SHP77 (cell line): ENCODE measurements around the gene CD151.

Experiments
- DNase-seq, 2 experiments: peaks; one replicate each; lab custom pipeline; 2025; lab: John Stamatoyannopoulos, UW

Gene CD151

DNA sequence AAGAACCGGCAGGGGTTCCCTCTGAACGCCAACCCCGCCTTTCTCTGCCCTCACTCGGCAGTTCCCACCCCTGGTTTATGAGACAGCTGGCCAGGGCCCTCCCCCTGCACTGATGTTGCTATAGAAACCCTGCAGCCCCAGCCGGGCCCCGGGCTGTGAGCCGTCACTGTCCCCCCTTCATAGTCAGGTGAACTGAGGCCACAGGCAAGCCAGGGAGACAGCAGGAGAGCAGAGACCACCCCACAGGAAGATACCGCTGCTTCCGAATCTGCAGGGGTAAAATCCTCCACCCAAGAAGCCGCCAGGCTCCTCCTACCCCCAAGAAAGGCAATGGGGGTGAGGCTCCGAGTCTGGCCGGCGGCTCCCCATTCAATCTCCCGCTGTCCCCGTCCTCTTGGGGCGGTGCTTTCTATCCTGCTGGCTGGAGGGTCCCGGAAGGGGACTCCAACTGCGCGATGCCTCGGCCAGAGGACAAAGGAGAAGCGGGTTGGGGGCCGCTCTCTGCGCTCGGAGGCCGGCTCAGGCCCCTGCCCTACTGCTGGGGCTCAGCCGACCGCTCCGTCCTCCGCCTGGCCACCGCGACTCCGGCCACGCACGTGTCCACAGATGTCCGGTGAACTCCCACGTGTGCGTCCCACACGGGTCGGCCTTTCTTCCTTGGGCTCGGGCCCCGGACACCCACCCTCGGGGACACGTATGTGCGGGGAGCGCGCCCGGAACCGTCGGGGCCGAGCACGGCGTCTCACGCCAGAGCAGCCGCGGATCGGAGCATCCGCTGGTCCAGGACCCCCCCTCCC lies 35.3 kb upstream of the CD151 start:
- peak in 1 of 2 experiments; percentile 38 for DNase-seq

DNA sequence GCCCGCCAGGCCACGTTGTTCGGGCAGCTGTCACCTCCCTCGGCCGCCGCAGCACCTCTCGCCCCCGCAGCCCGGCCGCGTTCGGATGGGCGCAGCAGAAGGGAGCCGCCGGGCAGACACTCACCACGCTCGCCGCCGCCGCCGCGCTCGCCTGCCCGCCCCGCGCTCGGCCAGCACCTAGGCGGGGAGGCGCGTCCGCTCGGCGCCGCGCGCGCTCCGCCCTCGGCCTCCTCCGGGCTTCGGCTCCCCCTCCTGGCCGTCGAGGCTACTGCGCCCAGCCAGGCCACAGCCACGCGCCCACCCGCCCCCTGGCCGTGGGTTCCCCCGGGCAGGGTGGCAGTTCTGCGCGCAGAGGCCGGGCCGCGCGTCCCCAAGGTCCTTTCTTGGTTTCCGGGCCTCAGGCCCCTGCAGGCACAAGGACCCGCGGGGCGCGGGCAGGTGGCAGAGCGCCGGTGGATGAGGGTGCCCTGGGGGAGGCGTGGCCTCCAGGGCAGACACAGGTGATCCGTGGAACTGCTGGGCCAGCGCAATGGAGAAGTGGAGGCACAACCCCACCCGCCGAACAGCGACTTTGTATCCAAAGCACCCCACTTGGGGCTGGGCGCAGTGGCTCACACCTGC lies 34.5 kb upstream of the CD151 start, which contains the start of gene SLC25A22:
SLC25A22 (minus strand) TSS at position 189 of the 621 bp plus-strand sequence. CDS start 3,275 bp downstream, outside the sequence.
- DNase-seq: peak; percentile 45 to 46

DNA sequence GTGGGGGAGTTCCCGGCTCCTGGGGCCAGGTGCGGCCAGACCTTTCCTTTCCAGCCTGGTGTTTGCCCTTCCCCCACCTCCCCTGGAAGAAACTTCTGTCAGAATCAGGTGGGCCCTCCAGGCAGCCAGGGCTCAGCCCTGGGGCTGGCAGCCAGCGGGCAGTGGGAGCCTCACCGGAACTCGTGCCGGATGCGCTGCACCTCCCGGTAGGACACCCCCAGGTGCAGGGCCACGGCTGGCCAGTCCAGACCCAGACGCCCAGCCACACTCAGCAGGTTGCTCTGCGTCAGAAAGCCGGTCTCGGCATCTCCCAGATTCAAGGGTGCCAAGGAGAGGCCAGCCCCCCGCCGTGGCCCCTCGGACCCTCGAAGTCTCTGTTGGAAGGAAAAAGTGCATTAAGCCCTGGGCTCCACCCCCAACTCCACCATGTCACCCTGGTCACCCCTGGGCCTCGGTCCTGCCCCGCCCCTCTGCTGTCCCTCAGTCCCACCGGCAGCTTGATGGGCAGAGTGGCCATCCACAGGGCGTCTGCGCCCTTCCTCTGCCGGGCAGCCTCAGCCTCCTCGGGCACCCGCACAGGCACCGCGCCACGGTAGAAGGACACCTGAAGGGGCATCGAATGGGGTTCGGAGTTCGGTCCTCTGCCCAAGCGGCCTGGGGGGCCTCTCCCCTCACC lies 33.0 kb upstream of the CD151 start:
- DNase-seq: no peak

DNA sequence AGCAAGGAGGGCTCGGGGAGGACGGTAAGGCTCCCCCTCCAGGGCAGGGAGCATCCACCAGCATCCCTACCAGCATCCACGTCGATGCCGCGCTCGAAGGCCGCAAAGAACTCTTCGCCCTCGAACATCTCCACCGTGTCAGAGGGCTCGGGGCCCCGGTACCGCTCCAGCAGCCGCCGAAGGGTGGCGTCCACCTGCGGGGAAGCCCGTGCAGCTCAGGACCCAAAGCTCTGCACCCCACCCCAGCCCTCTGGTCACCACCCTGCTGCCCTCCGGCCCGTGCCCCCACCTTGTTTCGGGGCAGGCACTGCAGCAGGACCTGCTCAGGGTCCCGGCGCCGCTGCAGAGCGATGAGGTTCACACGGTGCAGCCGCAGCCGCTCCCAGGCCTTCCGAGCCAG lies 32.3 kb upstream of the CD151 start:
- no peak for DNase-seq

DNA sequence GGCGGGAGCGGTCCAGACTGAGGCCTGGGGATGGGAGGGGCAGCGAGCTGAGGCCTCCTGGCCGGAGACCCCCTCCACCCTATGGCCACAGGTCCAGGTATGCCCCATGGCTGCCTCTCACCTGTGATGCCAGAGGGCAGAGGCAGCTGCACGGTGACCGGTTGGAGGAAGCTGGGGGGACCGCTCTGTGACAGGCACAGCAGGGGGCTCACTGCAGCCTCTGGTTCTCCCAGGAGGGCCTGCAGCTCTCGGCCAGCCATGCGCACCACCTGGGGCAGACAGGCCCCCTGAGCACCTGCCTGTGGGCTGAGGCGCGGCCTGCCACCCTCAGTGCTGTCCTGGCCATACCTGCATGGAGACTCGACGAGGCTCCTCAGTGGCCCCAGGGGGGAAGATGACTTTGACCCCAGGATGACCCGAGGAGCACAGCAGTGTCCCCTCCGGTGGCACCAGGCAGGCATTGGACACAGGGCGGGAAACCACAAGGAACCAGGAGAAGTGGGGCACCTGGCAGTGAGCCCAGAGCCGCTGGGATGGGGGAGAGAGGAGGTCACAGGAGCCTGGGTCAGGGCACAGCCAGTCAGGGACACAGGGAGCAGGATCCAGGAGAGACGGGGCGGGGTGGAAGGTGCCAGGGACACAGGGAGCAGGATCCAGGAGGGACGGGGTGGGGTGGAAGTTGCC lies 31.5 kb upstream of the CD151 start:
- DNase-seq: no peak

DNA sequence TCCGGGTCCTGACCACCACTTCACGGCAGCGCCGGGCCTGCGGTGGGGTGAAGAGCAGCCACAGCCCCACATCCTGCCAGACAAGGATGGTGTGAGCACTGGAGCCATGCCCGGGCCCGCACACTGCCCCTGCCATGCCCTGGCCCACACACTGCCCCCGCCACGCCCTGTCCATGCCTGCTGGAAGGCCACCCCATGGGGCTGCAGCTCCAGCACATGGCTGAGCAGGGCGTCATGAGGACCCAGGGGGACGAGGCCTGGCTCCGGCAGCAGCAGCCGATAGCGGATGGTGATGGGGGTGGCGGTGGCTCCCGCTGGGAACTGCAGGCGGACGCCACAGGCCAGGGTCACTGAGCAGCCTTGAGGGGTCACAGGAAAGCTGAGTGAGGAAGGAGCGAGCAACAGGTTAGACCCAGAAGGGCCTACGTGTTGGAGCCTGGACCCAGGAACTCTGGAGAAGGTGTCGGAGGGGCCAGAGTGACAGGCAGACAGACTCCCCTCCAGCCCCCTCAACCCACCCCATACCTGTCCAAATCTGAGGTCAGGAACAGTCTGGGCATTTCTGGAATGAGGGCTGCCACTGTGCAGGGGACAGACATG lies 30.6 kb upstream of the CD151 start:
- no peak for DNase-seq

DNA sequence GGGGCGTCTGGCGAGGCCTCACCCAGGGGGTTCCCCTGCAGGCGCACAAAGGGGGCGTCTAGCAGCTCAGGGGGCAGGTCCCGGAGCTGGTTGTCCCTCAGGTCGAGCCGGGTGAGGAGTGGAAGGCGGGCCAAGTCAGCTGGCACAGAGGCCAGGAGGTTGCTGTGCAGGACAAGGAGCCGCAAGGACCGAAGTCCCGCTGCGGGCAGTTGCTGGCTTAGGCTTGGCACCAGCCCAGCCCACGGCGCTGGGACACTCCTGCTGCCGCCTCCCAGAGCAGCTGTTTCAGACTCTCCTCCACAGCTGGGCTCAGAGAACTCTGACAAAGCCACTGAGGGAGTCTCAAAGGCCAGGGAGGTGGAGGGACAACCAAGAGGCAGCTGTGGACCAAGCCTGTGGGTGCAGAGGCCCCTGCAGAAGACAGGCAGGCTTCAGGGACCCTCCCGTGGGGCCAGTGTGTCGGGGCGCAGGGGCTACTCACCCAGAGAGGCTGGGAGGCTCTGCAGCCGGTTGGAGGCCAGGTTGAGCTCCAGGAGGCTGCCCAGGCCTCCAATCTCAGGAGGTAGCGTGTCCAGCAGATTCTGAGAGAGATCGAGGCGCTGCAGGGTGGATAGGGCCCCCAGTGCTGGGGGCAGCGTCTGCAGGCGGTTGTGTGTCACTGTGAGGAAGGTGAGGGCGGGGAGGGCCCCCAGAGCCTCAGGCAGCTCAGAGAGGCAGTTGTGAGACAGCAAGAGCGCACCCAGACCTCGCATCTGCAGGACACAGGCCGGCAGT lies 29.9 kb upstream of the CD151 start:
- no peak for DNase-seq

DNA sequence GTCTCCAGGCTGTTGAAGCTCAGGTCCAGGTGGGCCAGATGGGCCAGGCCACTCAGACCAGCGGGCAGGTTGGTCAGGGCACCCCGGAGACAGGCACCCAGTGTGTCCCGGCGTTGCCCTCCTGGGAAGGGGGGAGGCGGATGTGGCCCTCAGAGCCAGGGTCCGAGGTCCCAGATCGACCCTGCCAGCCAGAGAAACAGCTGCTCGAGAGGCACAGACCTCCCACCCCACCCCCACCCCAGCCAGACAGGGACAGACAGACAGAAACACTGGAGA lies 29.3 kb upstream of the CD151 start:
- DNase-seq: no peak

DNA sequence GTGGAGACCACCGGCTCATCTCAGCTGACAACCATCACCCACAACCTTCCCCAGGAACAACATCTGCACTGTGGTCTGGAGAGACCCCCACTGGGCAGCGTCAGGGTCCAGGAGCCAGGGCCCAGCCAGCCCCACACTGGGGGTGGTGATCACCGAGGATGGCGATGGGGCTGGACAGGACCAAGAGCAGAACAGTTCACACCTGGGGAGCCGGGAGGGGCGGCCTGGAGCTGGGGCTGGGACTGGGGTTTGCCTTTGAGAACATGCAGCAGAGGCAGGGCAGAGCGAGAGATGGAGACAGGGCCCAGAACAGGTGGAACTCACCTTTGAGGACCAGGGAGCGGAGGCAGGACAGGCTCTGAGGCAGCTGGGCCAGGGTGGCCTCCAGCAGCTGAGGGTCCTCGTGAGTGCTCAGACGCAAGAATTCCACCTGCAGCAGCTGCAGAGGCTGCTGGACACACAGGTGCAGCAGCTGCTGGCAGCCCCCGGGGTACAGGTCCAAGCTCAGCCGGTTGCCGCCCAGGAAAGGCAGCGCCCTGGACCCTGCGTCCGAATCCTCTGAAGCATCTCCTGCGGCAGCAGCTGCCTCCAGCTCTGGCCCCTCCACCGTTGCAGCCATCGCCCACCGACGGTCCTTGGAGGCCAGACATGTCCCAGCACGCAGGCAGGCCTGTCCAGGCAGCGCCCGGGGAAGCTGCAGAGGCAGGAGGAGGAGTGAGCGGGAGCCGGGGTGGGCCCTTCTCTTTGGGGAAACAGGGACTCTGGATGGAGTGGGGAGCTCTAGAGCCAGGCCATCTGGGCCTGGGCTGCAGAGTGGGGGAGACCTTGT lies 28.8 kb upstream of the CD151 start:
- peak in 1 of 2 experiments; percentile 27 for DNase-seq

DNA sequence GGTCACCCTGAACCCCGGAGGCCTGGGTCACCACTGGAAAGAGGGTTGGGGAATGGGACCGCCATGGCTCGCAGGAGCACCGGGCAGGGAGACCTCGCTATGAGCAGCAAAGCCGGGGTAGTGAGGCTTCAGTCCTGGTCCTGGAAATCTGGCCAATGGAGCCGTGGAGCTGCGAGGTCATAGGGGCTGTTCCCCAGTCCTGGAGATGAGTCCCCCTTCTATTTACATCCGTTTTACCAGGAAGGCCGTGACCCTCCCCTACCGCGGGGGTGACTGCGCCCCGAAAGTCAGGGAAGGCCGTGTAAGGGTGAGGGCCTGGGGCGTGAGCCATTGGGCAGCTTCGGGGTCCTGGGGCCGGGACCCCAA lies 28.2 kb upstream of the CD151 start:
- no peak for DNase-seq

DNA sequence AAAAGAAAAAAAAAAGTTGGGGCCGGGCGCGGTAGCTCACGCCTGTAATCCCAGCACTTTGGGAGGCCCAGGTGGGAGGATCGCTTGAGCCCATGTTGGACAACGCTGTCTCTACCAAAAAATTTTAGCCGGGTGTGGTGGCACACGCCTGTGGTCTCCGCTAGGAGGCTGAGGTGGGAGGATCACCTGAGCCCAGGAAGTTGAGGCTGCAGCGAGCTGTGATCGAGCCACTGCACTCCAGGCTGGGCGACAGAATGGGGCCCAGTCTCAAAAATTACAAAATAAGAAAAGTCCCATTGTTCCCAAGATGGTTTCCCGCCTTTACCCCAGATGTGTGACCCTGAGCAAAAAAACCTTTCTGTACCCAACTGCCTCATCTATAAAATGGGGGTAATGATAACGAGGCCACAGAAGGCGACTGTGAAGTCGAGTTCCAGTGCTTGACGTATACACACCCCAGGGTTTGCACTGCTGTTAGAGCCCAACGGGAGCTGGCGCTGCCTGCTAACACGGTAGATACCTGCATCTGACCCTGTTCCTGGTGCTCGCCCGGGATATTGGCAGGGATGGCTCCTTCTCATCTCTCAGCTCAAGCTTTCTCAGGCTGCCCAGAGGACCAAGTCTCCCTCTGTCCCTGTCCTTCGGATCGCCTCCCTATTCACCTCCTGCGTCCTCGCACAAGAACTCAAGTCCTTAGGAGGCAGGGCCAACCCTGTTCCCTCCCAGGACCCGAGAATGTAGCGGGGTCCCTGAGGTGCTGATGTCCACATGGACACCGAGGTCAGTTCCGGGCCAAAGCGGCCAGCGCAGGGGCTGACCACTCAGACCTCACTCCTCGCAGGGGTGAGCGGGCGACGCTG lies 24.1 kb upstream of the CD151 start:
- DNase-seq: no peak

DNA sequence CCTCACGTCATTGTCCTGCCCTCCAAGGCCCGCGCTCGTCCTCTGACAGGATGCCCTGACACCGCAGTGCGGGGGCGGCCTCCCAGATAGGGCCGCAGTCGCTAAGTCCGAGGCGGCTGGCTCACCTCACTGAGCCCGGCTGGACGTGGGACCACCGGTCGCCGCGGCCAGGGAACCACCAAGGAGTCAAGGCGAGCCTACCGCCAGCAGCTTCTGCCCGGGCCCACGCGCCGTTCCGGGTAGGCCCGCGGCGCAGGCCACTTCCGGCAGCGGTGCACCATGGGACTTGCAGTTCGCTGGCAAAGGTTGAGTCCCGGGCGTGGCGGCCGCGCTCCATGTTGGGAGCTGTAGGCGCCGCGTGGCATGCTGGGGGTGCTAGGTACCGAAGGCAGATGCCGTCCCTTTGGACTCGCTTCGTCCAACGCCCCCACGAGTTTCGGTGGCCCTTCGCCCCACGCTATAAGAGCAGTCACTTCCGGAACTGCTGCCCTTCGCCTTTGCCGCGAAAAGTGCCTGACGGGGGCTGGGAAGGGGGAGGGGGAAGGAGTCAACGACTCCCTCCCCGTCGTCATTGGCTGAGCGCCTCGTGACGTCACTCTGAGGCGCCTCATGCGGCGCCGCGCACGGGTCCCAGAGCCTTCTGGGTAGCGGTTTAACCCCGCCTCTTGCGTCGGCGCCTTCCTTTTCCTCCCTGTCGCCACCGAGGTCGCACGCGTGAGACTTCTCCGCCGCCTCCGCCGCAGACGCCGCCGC lies 23.3 kb upstream of the CD151 start, which contains the start of gene RPLP2:
RPLP2 (plus strand) TSS at position 681 of the 753 bp plus-strand sequence. CDS start 268 bp downstream, outside the sequence.
- peak; percentile 86 for DNase-seq

DNA sequence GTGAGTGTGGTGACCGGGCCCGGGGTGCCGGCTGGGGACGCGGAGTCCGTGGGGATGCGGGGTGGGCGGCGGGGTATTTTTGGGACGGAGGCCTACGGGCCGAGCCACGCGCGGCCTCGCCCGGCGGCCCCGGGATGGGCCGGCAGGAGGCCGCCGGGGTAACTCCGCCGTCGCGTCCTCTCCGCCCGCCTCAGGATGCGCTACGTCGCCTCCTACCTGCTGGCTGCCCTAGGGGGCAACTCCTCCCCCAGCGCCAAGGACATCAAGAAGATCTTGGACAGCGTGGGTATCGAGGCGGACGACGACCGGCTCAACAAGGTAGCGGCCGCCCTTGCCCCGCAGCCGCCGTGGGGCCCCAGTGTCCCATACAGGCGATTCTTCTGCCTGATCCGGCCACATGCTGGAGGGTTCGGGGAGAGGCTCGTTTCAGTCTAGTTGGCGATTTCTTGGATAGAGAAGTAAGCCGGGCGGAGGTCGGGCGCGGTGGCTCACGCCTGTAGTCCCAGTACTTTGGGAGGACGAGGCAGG lies 22.6 kb upstream of the CD151 start:
- DNase-seq: no peak

DNA sequence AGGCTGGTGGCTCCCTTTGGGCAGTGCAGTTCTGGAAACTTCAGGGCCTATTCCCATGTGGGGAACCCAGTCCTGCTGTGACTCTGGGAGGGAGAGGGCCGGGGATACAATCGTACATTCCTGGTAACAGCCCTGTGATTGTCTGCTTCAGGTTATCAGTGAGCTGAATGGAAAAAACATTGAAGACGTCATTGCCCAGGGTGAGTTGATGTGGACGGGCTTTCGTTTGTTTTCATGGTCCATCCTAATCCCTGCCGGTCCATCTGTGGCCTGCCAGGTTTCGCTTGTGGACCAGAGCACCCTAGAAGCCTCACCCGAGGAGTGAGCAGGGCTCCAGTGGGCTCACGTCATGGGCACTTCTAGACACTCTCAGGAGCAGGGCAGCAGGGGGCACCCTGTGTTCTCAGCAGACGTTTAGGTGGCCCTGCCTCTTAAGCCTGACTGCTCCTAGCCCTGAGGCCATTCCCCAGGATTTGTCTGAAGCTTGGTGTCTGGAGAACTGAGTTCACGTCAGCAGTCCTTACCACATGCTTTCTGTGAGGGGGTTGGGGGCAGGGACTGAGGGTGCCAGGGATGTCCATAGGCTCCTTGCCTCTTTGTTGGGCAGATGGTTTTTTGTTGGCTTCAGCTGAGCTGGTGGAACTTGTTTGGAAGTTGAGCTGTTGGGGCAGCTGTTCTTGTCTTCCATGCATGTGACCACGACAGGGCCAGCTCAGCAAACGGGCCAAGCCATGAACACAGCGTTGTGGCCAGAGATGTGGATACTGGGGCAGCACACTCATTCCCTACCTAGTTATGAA lies 21.1 kb upstream of the CD151 start:
- no peak for DNase-seq

DNA sequence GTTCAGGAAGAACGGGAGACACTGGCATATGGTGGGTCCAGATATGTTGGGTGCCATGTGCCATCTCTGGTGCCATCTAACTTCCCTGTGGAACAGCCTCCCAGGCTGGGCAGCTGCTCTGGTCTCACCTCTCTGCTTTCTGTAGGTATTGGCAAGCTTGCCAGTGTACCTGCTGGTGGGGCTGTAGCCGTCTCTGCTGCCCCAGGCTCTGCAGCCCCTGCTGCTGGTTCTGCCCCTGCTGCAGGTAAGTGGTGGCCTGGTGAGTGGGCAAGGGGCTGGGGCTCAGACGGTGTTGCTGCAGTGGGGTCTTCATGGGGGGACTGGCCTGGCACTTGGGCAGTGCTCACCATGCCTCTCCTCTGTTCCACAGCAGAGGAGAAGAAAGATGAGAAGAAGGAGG lies 20.4 kb upstream of the CD151 start:
- no peak for DNase-seq

DNA sequence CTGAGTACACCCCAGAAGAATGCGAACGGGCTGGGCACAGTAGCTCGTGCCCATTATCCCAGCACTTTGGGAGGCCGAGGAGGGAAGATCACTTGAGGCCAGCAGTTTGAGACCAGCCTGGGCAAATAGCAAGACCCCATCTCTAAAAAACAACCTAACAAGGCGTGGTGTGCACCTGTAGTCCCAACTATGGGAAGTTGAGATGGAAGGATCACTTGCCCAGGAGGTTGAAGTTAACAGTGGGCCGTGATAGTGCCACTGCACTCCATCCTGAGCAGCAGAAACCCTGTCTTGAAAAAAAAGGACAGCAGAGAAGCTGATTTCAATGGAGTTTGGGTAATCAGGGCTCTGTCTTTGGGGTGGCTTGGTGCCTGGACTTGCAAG lies 19.7 kb upstream of the CD151 start:
- DNase-seq: no peak

DNA sequence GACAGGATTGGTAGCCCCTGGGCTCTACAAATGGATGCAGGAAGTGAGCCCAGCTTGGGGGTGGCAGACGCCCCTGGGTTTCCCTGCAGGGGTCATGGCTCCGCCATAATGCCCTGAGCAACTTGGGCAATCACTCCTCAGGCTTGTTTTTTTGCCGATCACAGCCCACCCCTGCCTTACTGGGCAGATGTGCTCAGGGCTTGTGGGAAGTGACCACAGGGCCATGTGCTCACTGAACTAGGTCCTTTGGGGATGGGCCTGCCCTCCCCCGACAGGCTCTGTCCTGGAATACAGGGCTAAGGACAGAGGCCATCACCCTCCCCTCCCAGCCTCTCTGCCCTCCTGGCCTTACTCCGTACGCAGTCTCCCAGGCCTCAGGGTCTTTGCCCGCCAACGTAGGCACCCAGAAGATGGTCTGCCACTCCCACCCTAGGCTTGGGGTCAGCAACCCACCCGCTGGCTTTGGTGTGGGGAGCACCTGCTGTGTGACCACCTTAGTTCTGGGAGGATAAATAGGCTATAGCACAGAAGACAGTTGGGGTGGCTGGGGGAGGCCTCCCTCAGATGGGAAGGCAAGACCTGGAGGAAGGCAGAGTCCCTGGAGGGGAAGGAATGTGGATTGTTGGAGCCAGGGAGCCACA lies 19.2 kb upstream of the CD151 start:
- DNase-seq: no peak
